ENCODE results near the gene CCDC175.

GRCh38 chr14:59490756-59491155, 85.9 kb downstream of the CCDC175 start:
- TF ChIP-seq CTCF (conservative IDR thresholded peaks at IDR 0.05; ENCODE audit: low read length) = no peak
- TF ChIP-seq EZH2phosphoT487 (IDR thresholded peaks at IDR 0.05; ENCODE audit: borderline replicate concordance) = no peak
